ENCODE measurements around the gene LATS2. TPM values are rescaled to one million over a fixed set of nuclear protein-coding genes. Genes with fewer than 3 reads are reported as not detected.

The LATS2 gene
- total and polyA plus RNA-seq, 3 experiments from 2014 or later, result 0.66 to 1.9 (median 1.4) TPM

- H3K4me3 Mint-ChIP-seq, result no peak overlapping the region
Measured at GRCh38 chr13:21018220-21018619, 43.2 kb downstream of the LATS2 start.

DNA sequence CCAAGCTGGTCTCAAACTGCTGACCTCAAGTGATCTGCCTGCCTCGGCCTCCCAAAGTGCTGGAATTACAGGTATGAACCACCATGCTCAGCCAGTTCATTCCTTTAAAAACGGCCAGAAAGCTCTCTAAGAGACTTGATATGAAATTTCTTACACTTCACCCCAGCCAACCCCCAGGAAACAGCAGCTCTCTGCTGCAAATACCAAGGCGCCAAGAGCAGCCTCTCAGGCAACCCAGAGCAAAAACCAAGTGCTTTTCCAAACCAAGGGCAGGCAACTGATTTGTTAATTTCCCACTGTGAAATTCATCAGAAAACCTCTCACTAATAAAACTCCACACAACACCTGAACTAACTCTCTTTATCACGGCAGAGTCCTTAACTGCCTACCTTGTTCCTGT, 44.9 kb downstream of the LATS2 start:
- Histone ChIP-seq H3K27ac (ENCODE audit: low read depth, low read length) (no peak overlapping the region), H3K27me3 (ENCODE audit: insufficient read depth, low read length, poor library complexity, severe bottlenecking) (no peaks in the 10 kb centered on the region), H3K4me3 (ENCODE audit: low read length) (no peak overlapping the region), H3K9me3 (ENCODE audit: low read length) (no peaks in the 10 kb centered on the region), H3K4me1 (ENCODE audit: insufficient read depth, low read length) (no peaks in the 10 kb centered on the region), H3K36me3 (ENCODE audit: insufficient read depth, low read length) (no peaks in the 10 kb centered on the region)
- no peaks in the 10 kb centered on the region for H3K9me3 Mint-ChIP-seq
- DNase-seq, result no peak
- no peaks in the 10 kb centered on the region for H3K36me3 Mint-ChIP-seq
- H3K4me1 Mint-ChIP-seq, result peaks cover 7 to 16% (median 11%) of the 10 kb centered on the region in 3 donors
- ChIA-PET POLR2A (no interaction called here), CTCF (no interaction called here)
- peak overlapping the region in 1 of 7 donors; percentile 18 for H3K4me3 Mint-ChIP-seq
- peak overlapping the region in 4 of 8 donors; percentile 61 to 93 (median 83) for H3K27ac Mint-ChIP-seq
- peaks cover 0 to 13% of the 10 kb centered on the region in 2 donors for H3K27me3 Mint-ChIP-seq

More at GRCh38 chr13:21018220-21018619, 43.2 kb downstream of the LATS2 start:
- Histone ChIP-seq H3K4me3 (ENCODE audit: low read length) (no peak overlapping the region), H3K27me3 (ENCODE audit: insufficient read depth, low read length, poor library complexity, severe bottlenecking) (no peaks in the 10 kb centered on the region), H3K9me3 (ENCODE audit: low read length) (no peaks in the 10 kb centered on the region), H3K4me1 (ENCODE audit: insufficient read depth, low read length) (no peaks in the 10 kb centered on the region), H3K27ac (ENCODE audit: low read depth, low read length) (no peak overlapping the region), H3K36me3 (ENCODE audit: insufficient read depth, low read length) (no peaks in the 10 kb centered on the region)
- POLR2A ChIA-PET, result no interaction called here
- peak overlapping the region in 2 of 8 donors; percentile 74 to 93 for H3K27ac Mint-ChIP-seq
- H3K27me3 Mint-ChIP-seq, result peaks cover 0 to 19% of the 10 kb centered on the region in 2 donors
- DNase-seq, result no peak
- H3K4me1 Mint-ChIP-seq, result peaks cover 7 to 16% (median 11%) of the 10 kb centered on the region in 3 donors
- H3K9me3 Mint-ChIP-seq, result no peaks in the 10 kb centered on the region
- CTCF ChIA-PET, result no interaction called here
- no peaks in the 10 kb centered on the region for H3K36me3 Mint-ChIP-seq

DNA sequence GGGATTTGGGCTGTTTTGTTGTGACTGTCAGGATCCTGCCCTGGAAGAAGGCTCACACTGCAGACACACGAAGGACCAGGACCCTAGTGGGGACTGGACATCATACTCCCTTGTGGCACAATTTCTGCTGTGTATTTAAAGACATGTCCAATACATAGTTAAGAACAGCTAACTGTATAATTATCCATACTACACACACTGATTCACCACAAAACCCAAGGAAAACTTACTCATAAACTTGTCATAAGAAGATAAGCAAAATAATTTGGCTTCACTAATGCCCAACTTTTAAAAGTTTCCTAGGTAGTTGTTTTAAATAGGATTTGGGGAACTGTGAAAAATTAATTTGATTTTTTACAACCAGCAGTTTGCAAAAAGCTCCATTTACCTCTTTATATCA, 46.1 kb downstream of the LATS2 start:
- no peak for DNase-seq
- H3K36me3 ChIP-seq (ENCODE audit: insufficient read depth, low read length), result no peaks in the 10 kb centered on the region
- H3K27me3 ChIP-seq (ENCODE audit: insufficient read depth, low read length, poor library complexity, severe bottlenecking), result no peaks in the 10 kb centered on the region
- POLR2A ChIA-PET, result no interaction called here
- Mint-ChIP-seq H3K9me3 (no peaks in the 10 kb centered on the region), H3K4me3 (no peak overlapping the region), H3K4me1 (peaks cover 17 to 20% (median 19%) of the 10 kb centered on the region in 3 donors), H3K27me3 (peaks cover 2 to 13% of the 10 kb centered on the region in 2 donors), H3K36me3 (no peaks in the 10 kb centered on the region), H3K27ac (no peak overlapping the region)
- no peak overlapping the region for H3K4me3 ChIP-seq (ENCODE audit: low read length)
- no peaks in the 10 kb centered on the region for H3K4me1 ChIP-seq (ENCODE audit: insufficient read depth, low read length)
- CTCF ChIA-PET, result no interaction called here
- H3K27ac ChIP-seq (ENCODE audit: low read depth, low read length), result no peak overlapping the region
- H3K9me3 ChIP-seq (ENCODE audit: low read length), result no peaks in the 10 kb centered on the region

GRCh38 chr13:21014502-21015170, 46.8 kb downstream of the LATS2 start:
- no peaks in the 10 kb centered on the region for H3K9me3 Mint-ChIP-seq
- no peaks in the 10 kb centered on the region for H3K9me3 ChIP-seq (ENCODE audit: low read length)
- H3K4me3 Mint-ChIP-seq, result no peak overlapping the region
- POLR2A ChIA-PET, result no interaction called here
- H3K36me3 Mint-ChIP-seq, result no peaks in the 10 kb centered on the region
- H3K27ac Mint-ChIP-seq, result peak overlapping the region in 1 of 8 donors; percentile 33
- DNase-seq, result no peak
- peaks cover 2 to 8% of the 10 kb centered on the region in 2 donors for H3K27me3 Mint-ChIP-seq
- no peak overlapping the region for H3K27ac ChIP-seq (ENCODE audit: low read depth, low read length)
- no peaks in the 10 kb centered on the region for H3K4me1 ChIP-seq (ENCODE audit: insufficient read depth, low read length)
- H3K4me3 ChIP-seq (ENCODE audit: low read length), result no peak overlapping the region
- H3K4me1 Mint-ChIP-seq, result peaks cover 20 to 23% (median 20%) of the 10 kb centered on the region in 3 donors
- CTCF ChIA-PET, result no interaction called here
- no peaks in the 10 kb centered on the region for H3K36me3 ChIP-seq (ENCODE audit: insufficient read depth, low read length)
- H3K27me3 ChIP-seq (ENCODE audit: insufficient read depth, low read length, poor library complexity, severe bottlenecking), result no peaks in the 10 kb centered on the region

GRCh38 chr13:21014139-21014501, 47.3 kb downstream of the LATS2 start:
- Mint-ChIP-seq H3K4me3 (no peak overlapping the region), H3K36me3 (no peaks in the 10 kb centered on the region), H3K27me3 (peaks cover 2 to 8% of the 10 kb centered on the region in 2 donors), H3K27ac (peak overlapping the region in 2 of 8 donors; percentile 33 to 47), H3K4me1 (peaks cover 20 to 23% (median 22%) of the 10 kb centered on the region in 3 donors), H3K9me3 (no peaks in the 10 kb centered on the region)
- ChIA-PET POLR2A (no interaction called here), CTCF (no interaction called here)
- Histone ChIP-seq H3K4me3 (ENCODE audit: low read length) (no peak overlapping the region), H3K4me1 (ENCODE audit: insufficient read depth, low read length) (no peaks in the 10 kb centered on the region), H3K36me3 (ENCODE audit: insufficient read depth, low read length) (no peaks in the 10 kb centered on the region), H3K27me3 (ENCODE audit: insufficient read depth, low read length, poor library complexity, severe bottlenecking) (no peaks in the 10 kb centered on the region), H3K9me3 (ENCODE audit: low read length) (no peaks in the 10 kb centered on the region), H3K27ac (ENCODE audit: low read depth, low read length) (no peak overlapping the region)
- DNase-seq, result no peak

DNA sequence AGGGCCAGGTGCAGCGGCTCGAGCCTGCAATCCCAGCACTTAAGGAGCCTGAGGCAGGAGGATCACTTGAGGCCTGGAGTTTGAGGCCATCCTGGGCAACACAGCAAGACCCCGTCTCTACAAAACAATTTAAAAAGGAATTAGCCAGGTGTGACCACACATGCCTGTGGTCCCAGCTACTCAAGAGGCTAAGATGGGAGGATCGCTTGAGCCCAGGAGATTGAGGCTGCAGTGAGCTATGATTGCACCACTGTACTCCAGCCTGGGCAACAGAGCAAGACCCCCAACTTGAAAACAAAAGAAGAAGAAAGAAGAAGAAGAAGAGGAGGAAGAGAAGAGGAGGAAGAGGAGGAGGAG, 47.7 kb downstream of the LATS2 start:
- Mint-ChIP-seq H3K27ac (peak overlapping the region in 1 of 8 donors; percentile 47), H3K4me3 (no peak overlapping the region), H3K27me3 (peaks cover 2 to 8% of the 10 kb centered on the region in 2 donors), H3K4me1 (peaks cover 20 to 23% (median 22%) of the 10 kb centered on the region in 3 donors), H3K36me3 (no peaks in the 10 kb centered on the region), H3K9me3 (no peaks in the 10 kb centered on the region)
- ChIA-PET POLR2A (no interaction called here), CTCF (no interaction called here)
- Histone ChIP-seq H3K27me3 (ENCODE audit: insufficient read depth, low read length, poor library complexity, severe bottlenecking) (no peaks in the 10 kb centered on the region), H3K4me3 (ENCODE audit: low read length) (no peak overlapping the region), H3K36me3 (ENCODE audit: insufficient read depth, low read length) (no peaks in the 10 kb centered on the region), H3K9me3 (ENCODE audit: low read length) (no peaks in the 10 kb centered on the region), H3K27ac (ENCODE audit: low read depth, low read length) (no peak overlapping the region), H3K4me1 (ENCODE audit: insufficient read depth, low read length) (no peaks in the 10 kb centered on the region)
- DNase-seq, result no peak

DNA sequence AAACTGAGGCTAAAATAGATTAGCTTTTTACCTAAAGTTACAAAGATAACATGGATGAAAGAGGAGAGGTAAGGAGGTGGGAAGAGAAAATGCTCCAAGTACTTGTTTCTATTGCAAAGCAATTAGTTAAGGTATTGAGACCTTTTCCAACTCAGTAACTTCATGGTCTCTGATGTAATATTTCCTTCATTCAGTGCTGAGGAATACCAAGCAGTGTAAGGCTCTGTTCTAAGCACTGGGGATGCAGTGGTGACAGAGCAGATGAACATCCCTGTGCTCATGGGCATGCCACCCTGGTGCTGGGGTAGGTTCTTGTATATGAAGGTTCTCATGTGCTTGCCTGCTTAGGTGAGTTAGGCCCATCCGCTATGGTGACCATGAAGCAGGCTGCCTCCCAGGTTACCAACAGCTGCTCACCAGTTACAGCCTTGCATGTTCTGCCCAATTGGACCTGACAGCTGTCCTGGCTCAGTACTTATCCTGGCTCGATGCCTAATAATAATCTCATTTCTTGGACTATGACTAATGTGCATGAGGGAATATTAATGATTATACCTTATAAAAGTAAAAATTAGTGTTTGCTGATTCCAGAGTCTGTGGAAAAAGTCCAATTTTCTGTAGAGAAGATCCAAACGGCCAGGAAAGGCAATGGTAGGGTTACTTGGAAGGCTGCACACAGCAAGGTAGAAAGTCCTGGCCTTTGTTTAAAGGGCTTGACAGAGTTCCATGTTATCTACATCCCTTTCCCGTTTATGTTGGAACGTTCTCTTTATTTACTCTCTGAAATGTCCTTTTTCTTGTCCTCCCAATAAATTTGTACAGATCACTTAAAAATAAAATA, 48.3 kb downstream of the LATS2 start:
- no peaks in the 10 kb centered on the region for H3K4me1 ChIP-seq (ENCODE audit: insufficient read depth, low read length)
- ChIA-PET CTCF (no interaction called here), POLR2A (no interaction called here)
- H3K27me3 Mint-ChIP-seq, result peaks cover 2 to 6% of the 10 kb centered on the region in 2 donors
- H3K4me1 Mint-ChIP-seq, result peaks cover 19 to 23% (median 20%) of the 10 kb centered on the region in 3 donors
- H3K9me3 Mint-ChIP-seq, result no peaks in the 10 kb centered on the region
- H3K4me3 Mint-ChIP-seq, result no peak overlapping the region
- no peaks in the 10 kb centered on the region for H3K27me3 ChIP-seq (ENCODE audit: insufficient read depth, low read length, poor library complexity, severe bottlenecking)
- H3K36me3 Mint-ChIP-seq, result no peaks in the 10 kb centered on the region
- H3K4me3 ChIP-seq (ENCODE audit: low read length), result no peak overlapping the region
- no peaks in the 10 kb centered on the region for H3K36me3 ChIP-seq (ENCODE audit: insufficient read depth, low read length)
- no peak overlapping the region for H3K27ac ChIP-seq (ENCODE audit: low read depth, low read length)
- DNase-seq, result no peak
- H3K27ac Mint-ChIP-seq, result peak overlapping the region in 1 of 8 donors; percentile 14
- no peaks in the 10 kb centered on the region for H3K9me3 ChIP-seq (ENCODE audit: low read length)

GRCh38 chr13:21012211-21012610, 49.2 kb downstream of the LATS2 start:
- H3K36me3 ChIP-seq (ENCODE audit: insufficient read depth, low read length), result no peaks in the 10 kb centered on the region
- DNase-seq, result no peak
- no peaks in the 10 kb centered on the region for H3K4me1 ChIP-seq (ENCODE audit: insufficient read depth, low read length)
- Mint-ChIP-seq H3K27me3 (peaks cover 2 to 4% of the 10 kb centered on the region in 2 donors), H3K9me3 (no peaks in the 10 kb centered on the region), H3K4me1 (peaks cover 14 to 20% (median 19%) of the 10 kb centered on the region in 3 donors), H3K4me3 (no peak overlapping the region), H3K27ac (no peak overlapping the region), H3K36me3 (no peaks in the 10 kb centered on the region)
- H3K27me3 ChIP-seq (ENCODE audit: insufficient read depth, low read length, poor library complexity, severe bottlenecking), result no peaks in the 10 kb centered on the region
- CTCF ChIA-PET, result no interaction called here
- no peak overlapping the region for H3K4me3 ChIP-seq (ENCODE audit: low read length)
- no peak overlapping the region for H3K27ac ChIP-seq (ENCODE audit: low read depth, low read length)
- H3K9me3 ChIP-seq (ENCODE audit: low read length), result no peaks in the 10 kb centered on the region
- POLR2A ChIA-PET, result no interaction called here
